Measurements from ENCODE around the gene SLC5A12.

SLC5A12 gene

GRCh38 chr11:26753723-26754504 is 32.1 kb upstream of the SLC5A12 start (continued):
- no peak for TF ChIP-seq CSRNP3 (CRISPR knock-in tag; IDR thresholded peaks at IDR 0.05)
- no peak for TF ChIP-seq RARB (CRISPR knock-in tag; IDR thresholded peaks at IDR 0.05)
- TF ChIP-seq TOX (CRISPR knock-in tag; IDR thresholded peaks at IDR 0.05; ENCODE audit: borderline replicate concordance) = no peak
- no peak for TF ChIP-seq OSR1 (CRISPR knock-in tag; IDR thresholded peaks at IDR 0.05)
- no peak for TF ChIP-seq TCF4 (CRISPR knock-in tag; IDR thresholded peaks at IDR 0.05; ENCODE audit: borderline replicate concordance)
- no peak for TF ChIP-seq PPARA (CRISPR knock-in tag; IDR thresholded peaks at IDR 0.05; ENCODE audit: borderline replicate concordance)
- TF ChIP-seq TSHZ2 (CRISPR knock-in tag; IDR thresholded peaks at IDR 0.05) = no peak

GRCh38 chr11:26749927-26750326 is 28.1 kb upstream of the SLC5A12 start:
- ATAC-seq = no peak
- no peak for TF ChIP-seq ZNF8 (CRISPR knock-in tag; IDR thresholded peaks at IDR 0.05)
- no peak for TF ChIP-seq BACH2 (CRISPR knock-in tag; IDR thresholded peaks at IDR 0.05; ENCODE audit: borderline replicate concordance)
- TF ChIP-seq CSRNP3 (CRISPR knock-in tag; IDR thresholded peaks at IDR 0.05) = no peak
- no peak for TF ChIP-seq ARNTL (CRISPR knock-in tag; IDR thresholded peaks at IDR 0.05; ENCODE audit: borderline replicate concordance, low read depth)
- TF ChIP-seq SNAI2 (CRISPR knock-in tag; IDR thresholded peaks at IDR 0.05) = no peak
- no peak for TF ChIP-seq TCF4 (CRISPR knock-in tag; IDR thresholded peaks at IDR 0.05; ENCODE audit: borderline replicate concordance)

- ATAC-seq = no peak
- TF ChIP-seq ZFP3 (CRISPR knock-in tag; IDR thresholded peaks at IDR 0.05) = no peak
- no peak for TF ChIP-seq BACH2 (CRISPR knock-in tag; IDR thresholded peaks at IDR 0.05; ENCODE audit: borderline replicate concordance)
- no peak for TF ChIP-seq TCF4 (CRISPR knock-in tag; IDR thresholded peaks at IDR 0.05; ENCODE audit: borderline replicate concordance)
- no peak for TF ChIP-seq POU6F1 (CRISPR knock-in tag; IDR thresholded peaks at IDR 0.05; ENCODE audit: borderline replicate concordance, low read depth)
- TF ChIP-seq PATZ1 (CRISPR knock-in tag; IDR thresholded peaks at IDR 0.05; ENCODE audit: borderline replicate concordance) = no peak
- no peak for TF ChIP-seq TSHZ2 (CRISPR knock-in tag; IDR thresholded peaks at IDR 0.05)
- TF ChIP-seq ISL1 (CRISPR knock-in tag; IDR thresholded peaks at IDR 0.05) = no peak
- TF ChIP-seq ESRRG (CRISPR knock-in tag; IDR thresholded peaks at IDR 0.05) = no peak
- TF ChIP-seq OSR1 (CRISPR knock-in tag; IDR thresholded peaks at IDR 0.05) = no peak
- TF ChIP-seq ZFP30 (CRISPR knock-in tag; IDR thresholded peaks at IDR 0.05) = no peak
- TF ChIP-seq ARNTL (CRISPR knock-in tag; IDR thresholded peaks at IDR 0.05; ENCODE audit: borderline replicate concordance, low read depth) = no peak
- TF ChIP-seq ZNF8 (CRISPR knock-in tag; IDR thresholded peaks at IDR 0.05) = no peak
- no peak for TF ChIP-seq RARB (CRISPR knock-in tag; IDR thresholded peaks at IDR 0.05)
- TF ChIP-seq ZNF70 (CRISPR knock-in tag; IDR thresholded peaks at IDR 0.05) = no peak
- TF ChIP-seq ZC3H10 (CRISPR knock-in tag; IDR thresholded peaks at IDR 0.05) = no peak
- no peak for TF ChIP-seq CREB5 (CRISPR knock-in tag; IDR thresholded peaks at IDR 0.05; ENCODE audit: low read depth)
- TF ChIP-seq TOX (CRISPR knock-in tag; IDR thresholded peaks at IDR 0.05; ENCODE audit: borderline replicate concordance) = no peak
These were observed 21.8 kb upstream of the SLC5A12 start for GRCh38 chr11:26743622-26744021.

Data from SK-N-SH treated with all-trans-retinoic acid at 6 μM for 48 hours (cell line).